Coronary artery (tissue), 2 donors: ENCODE measurements around the gene DMBX1.

ENCODE experiments used
- DNase-seq: peaks from one replicate; pipeline ENCODE4 v3.0.0-alpha.2; 2017; ENCODE audit warnings: low spot score
- H3K27ac ChIP-seq, 2 donors: fragments of 200-600 bp; sonication (generic); one replicate each; pipeline ENCODE4 v1.5.1; 2016 to 2019
- H3K4me3 ChIP-seq: fragments of 200-600 bp; sonication (generic); 2 replicates; pipeline ENCODE4 v1.5.1; 2016; ENCODE audit warnings: mild to moderate bottlenecking, moderate library complexity
- TF ChIP-seq, protein P1 (sequence below): fragments of 200-600 bp; sonication (generic); IDR thresholded peaks from one replicate; pipeline ENCODE4 v1.5.1; 2019; ENCODE audit warnings: antibody characterized with exemption

The DMBX1 gene

DNA sequence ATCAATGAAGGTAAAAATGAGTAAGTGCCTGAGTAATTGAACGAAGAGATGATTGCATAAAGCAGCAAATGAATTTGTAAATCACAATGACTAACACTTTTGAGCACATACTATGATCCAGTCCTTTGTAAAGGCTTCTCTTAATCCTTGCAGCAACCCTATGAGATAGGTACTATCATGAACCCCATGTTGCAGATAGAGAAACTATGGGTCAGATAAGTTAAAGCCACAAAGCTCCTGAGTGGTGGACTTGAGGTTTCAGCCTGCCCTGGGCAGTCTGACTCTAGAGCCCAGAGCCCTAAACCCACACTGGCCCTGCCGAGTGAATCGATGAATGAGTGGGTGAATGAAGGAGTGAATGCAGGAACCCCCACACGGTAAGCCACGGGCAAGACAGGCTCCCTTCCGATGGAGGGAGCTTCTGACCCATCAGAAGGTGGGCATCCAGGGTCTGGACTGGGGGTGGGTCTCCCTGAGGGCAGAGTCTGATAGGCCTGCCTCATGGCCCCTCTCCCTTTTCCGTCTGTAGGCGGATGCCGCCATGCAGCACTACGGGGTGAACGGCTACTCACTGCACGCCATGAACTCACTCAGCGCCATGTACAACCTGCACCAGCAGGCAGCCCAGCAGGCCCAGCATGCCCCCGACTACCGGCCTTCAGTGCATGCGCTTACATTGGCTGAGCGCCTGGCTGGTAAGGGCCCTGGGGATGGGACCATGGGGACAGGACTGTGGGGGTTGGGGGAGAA lies 17.0 kb downstream of the DMBX1 start:
- DNase-seq, result no peak
- TF ChIP-seq, protein P1, sequence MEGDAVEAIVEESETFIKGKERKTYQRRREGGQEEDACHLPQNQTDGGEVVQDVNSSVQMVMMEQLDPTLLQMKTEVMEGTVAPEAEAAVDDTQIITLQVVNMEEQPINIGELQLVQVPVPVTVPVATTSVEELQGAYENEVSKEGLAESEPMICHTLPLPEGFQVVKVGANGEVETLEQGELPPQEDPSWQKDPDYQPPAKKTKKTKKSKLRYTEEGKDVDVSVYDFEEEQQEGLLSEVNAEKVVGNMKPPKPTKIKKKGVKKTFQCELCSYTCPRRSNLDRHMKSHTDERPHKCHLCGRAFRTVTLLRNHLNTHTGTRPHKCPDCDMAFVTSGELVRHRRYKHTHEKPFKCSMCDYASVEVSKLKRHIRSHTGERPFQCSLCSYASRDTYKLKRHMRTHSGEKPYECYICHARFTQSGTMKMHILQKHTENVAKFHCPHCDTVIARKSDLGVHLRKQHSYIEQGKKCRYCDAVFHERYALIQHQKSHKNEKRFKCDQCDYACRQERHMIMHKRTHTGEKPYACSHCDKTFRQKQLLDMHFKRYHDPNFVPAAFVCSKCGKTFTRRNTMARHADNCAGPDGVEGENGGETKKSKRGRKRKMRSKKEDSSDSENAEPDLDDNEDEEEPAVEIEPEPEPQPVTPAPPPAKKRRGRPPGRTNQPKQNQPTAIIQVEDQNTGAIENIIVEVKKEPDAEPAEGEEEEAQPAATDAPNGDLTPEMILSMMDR, result no peak
- no peak overlapping the region for H3K27ac ChIP-seq
- no peak overlapping the region for H3K4me3 ChIP-seq

DNA sequence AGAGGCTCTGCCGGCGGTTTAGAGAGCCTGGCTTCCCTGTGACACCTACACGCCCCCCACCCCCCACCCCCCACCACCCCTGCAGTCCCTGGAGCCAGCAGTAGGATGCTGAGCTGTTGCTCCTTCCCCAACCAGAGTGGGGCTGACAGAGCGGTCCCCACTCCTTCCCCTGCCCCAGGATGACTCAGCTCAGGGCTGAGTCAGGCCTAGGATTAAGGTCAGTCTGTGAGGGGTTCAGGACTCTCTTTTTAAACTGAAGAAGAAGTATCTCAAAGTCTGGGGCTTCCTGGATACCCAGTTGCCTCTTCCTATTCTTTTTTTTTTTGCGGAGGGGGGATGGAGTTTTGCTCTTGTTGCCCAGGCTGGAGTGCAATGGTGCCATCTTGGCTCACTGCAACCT lies 19.1 kb downstream of the DMBX1 start:
- DNase-seq, result no peak
- no peak overlapping the region for H3K4me3 ChIP-seq
- TF ChIP-seq, protein P1, result no peak
- H3K27ac ChIP-seq, result no peak overlapping the region

DNA sequence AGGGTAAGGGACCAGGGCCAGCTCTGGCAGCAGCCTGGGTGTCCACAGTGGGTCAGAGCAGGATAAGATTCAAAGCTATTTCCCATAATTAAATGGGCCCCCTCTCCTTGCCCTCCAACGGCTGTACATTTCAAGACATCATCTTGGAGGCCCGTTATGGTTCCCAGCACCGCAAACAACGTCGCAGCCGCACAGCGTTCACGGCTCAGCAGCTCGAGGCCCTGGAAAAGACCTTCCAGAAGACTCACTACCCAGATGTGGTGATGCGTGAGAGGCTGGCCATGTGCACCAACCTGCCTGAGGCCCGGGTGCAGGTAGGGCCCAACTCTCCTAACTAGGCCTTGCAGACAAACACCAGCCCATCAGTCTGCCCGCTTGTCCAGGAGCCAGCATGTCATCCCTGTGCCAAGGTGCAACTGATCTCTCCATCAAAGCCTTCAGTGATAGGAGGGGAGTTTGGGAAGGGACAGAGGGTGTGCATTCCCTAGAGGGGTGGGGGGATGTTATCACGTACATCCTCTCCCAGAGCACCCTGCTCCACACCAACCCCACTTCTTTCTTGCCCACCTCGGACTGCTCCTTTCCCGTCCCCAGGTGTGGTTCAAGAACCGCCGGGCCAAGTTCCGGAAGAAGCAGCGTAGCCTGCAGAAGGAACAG lies 20.8 kb downstream of the DMBX1 start:
- TF ChIP-seq, protein P1, result no peak
- Histone ChIP-seq H3K4me3 (no peak overlapping the region), H3K27ac (no peak overlapping the region)
- no peak for DNase-seq

DNA sequence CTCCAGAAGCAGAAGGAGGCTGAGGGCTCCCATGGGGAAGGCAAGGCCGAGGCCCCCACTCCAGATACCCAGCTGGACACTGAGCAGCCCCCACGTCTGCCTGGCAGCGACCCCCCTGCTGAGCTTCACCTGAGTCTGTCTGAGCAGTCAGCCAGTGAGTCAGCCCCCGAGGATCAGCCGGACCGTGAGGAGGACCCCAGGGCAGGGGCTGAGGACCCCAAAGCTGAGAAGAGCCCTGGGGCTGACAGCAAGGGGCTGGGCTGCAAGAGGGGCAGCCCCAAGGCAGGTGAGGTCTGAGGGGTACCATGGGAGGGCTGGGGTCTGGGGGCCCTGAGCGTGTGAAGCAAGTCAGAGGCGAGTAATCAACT lies 21.3 kb downstream of the DMBX1 start:
- TF ChIP-seq, protein P1, result no peak
- Histone ChIP-seq H3K4me3 (no peak overlapping the region), H3K27ac (no peak overlapping the region)
- no peak for DNase-seq

DNA sequence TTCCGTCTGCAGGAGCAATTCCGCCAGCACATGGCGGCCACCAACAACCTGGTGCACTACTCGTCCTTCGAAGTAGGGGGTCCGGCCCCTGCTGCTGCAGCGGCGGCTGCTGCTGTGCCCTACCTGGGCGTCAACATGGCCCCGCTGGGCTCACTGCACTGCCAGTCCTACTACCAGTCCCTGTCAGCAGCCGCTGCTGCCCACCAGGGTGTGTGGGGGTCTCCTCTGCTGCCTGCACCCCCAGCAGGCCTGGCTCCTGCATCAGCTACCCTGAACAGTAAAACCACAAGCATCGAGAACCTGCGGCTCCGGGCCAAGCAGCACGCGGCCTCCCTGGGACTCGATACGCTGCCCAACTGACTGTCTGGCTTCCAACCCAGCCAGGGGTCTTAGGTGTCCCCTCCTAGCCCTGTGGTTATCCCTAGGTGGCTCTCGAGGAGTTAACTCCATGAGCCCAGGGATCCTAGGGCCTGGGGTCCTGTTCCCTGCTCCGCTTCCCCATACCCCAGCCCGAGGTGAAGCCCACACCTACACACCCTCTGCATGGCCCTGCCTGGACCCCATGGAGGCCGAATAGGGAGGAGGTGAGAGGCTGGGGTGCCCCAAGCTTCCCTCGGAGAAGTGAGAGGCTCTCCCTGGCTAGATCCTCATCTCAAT lies 22.6 kb downstream of the DMBX1 start:
- no peak overlapping the region for H3K4me3 ChIP-seq
- TF ChIP-seq, protein P1, result no peak
- H3K27ac ChIP-seq, result no peak overlapping the region
- no peak for DNase-seq

DNA sequence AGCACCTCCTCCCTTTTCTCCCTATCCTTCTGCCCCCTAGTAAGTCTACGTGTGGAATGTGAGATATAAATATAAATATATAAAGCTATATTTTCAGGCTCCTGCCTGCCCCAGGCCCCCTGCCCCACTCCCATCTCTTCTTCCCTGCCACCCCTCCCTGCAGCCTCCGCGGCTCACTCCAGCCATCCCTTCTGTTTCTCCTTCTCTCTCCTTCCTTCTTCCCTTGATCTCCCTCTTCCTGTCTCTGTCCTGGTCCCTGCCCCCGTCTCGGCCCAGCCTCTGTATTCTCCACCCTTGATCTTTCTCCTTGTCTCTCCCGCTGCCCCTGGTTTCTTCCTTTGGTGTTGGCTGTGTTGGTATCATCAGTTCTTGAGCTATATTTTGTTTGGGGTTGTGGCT lies 23.2 kb downstream of the DMBX1 start:
- H3K27ac ChIP-seq, result no peak overlapping the region
- no peak overlapping the region for H3K4me3 ChIP-seq
- DNase-seq, result no peak
- TF ChIP-seq, protein P1, result no peak
